Measurements from ENCODE around the gene PALLD.
"Not testable (repeated sequence)": the region's sequence is repeated elsewhere in the genome, so short reads cannot be mapped to it uniquely, and the experiment has no call there.

GRCh38 chr4:168702581-168703087 lies 205.8 kb downstream of the PALLD start:
- TF ChIP-seq CTCF, POLR2AphosphoS5, POLR2A, EP300 (IDR thresholded peaks at IDR 0.05): not testable (repeated sequence)

All from sigmoid colon (tissue), 4 donors.